Sciatic nerve (tissue), 2 donors: ENCODE data around the gene AKAP17A. TPM values are rescaled to one million over a fixed set of nuclear protein-coding genes. Genes with fewer than 3 reads are reported as not detected.
"Not testable (repeated sequence)": the region's sequence is repeated elsewhere in the genome, so short reads cannot be mapped to it uniquely, and the experiment has no call there.

Experiments used
- ATAC-seq: fragments of 200-7000 bp; cut with Tn5 transposase; one replicate; pipeline ENCODE4 v1.9.1; 2020; ENCODE audit warnings: mild to moderate bottlenecking, moderate library complexity
- DNase-seq: peaks from one replicate; pipeline ENCODE4 v3.0.0-alpha.2; 2020; ENCODE audit warnings: low spot score
- intact Hi-C: fragments of 100-400 bp; cut with DNase I; formaldehyde crosslinking; loops from one replicate; pipeline ENCODE4 v1.14.2; 2022
- total RNA-seq: library from RNA; stranded (reverse); fragmentation: NEBNext Ultra II Directional; extraction: Animal tissue kit (Norgen Biotek cat#: 25700); gene quantifications from one replicate; pipeline ENCODE4 v1.2.1, GENCODE V29; 2021
- donor health status: DM: no; HTN: no; CAD: no.
- donor health status: DM: no; HTN: no; CAD: no.

AKAP17A gene
- total RNA-seq, 1 donor from 2014 or later = 48.5 TPM

- no peak for ATAC-seq
- DNase-seq = peak; percentile 57
- intact Hi-C loops = no loop called here
These were observed 8.5 kb downstream of the AKAP17A start for GRCh38 chrX:1599791-1600405.

GRCh38 chrX:1600406-1601050, 9.1 kb downstream of the AKAP17A start:
- no peak for ATAC-seq
- intact Hi-C loops = no loop called here
- DNase-seq = peak; percentile 54

- ATAC-seq (no peak), DNase-seq (no peak)
These were observed 9.8 kb downstream of the AKAP17A start for GRCh38 chrX:1601051-1601767.

DNA sequence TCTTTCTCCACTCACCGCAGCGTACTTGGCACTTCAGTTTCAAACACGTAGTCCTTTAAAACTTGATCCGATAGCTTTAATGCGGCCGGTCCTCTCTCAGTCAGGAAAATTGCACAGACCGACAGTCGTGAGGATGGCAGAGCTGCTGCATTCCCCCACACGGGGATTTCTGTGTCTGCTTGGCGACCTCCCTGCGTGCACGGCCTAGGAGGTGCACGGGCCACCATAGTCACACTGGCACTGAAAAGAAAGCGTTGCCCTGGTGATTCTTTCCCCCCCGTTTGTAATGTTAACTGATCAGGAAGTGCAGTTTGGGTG, 10.3 kb downstream of the AKAP17A start:
- intact Hi-C loops = no loop called here
- DNase-seq = no peak
- no peak for ATAC-seq

More at GRCh38 chrX:1601051-1601767, 9.8 kb downstream of the AKAP17A start:
- intact Hi-C loops = no loop called here

- no peak for DNase-seq
- intact Hi-C loops = no loop called here
These were observed 10.9 kb downstream of the AKAP17A start for GRCh38 chrX:1602299-1602698.

GRCh38 chrX:1606496-1606895, 15.1 kb downstream of the AKAP17A start:
- intact Hi-C loops = no loop called here
- DNase-seq (no peak), ATAC-seq (no peak)

More at GRCh38 chrX:1602299-1602698, 10.9 kb downstream of the AKAP17A start:
- no peak for ATAC-seq

DNA sequence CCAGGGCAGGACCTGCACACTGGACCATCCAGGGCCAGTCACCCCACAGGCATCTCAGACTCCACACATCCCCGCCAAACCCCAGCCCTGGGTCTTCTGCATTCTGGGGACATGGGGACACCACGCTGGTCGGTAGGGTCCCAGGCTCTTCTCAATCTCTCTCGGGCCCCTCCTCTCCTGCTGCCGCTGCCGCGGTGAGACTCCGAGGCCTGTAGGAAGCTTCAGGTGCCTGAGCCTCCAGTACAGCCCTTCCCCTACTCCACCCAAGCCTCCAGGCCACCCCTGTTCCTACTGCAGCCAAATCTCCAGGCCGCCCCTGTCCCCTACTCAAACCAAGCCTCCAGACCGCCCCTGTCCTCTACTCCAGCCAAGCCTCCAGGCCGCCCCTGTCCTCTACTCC, 17.9 kb downstream of the AKAP17A start:
- intact Hi-C loops = no loop called here
- no peak for DNase-seq
- no peak for ATAC-seq

- DNase-seq = no peak
- ATAC-seq = peak; percentile 59
- intact Hi-C loops = loop anchor here (10.0 kb wide), 1 partner anchor 1195 kb away; no protein-coding TSS in a partner anchor
These were observed 18.4 kb downstream of the AKAP17A start for GRCh38 chrX:1609762-1610161.

DNA sequence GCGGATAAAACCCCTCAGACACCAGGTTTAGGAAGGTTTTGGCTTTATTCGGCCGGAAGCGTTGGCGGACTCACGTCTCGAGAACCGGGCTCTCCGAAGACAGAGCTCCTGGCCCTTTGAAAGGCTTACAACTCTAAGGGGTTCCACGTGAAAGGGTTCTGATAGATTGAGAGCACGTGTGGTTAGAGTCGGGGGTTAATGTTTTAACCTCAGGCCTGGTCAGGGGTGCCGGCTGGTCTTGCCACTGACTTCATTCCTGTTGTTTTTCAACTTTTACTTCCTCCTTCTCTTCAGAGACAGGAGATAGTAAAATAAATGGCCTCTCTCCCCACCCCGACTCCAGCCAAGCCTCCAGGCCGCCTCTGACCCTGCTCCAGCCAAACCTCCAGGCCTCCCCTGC, 18.8 kb downstream of the AKAP17A start:
- intact Hi-C loops = loop anchor here (10.0 kb wide), 1 partner anchor 1195 kb away; no protein-coding TSS in a partner anchor
- no peak for DNase-seq
- ATAC-seq = no peak

DNA sequence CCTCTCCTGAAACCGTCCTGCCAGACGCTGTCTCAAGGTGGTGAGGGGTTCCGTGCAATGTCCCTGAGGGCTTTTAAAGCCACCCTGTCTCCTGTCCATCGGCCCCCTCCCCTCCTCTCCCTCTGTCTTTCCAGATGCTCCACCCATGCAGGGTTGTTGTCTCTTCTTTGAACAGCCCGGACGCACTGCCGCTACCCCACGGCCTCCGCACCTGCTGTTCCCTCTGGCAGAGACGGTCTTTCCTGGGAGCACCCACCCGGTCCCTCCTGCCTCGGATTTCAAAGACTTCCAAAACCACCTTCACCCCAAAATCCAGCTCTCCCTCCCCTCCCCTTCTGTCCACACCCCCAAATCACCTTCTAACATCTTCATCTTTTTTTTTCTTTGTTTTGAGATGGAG, 19.3 kb downstream of the AKAP17A start:
- no peak for ATAC-seq
- no peak for DNase-seq
- intact Hi-C loops = loop anchor here (10.0 kb wide), 1 partner anchor 1194 kb away; no protein-coding TSS in a partner anchor

- intact Hi-C loops = loop anchor here (10.0 kb wide), 1 partner anchor 1192 kb away; no protein-coding TSS in a partner anchor
- no peak for DNase-seq
- ATAC-seq = no peak
These were observed 21.4 kb downstream of the AKAP17A start for GRCh38 chrX:1612641-1613286.

- no peak for ATAC-seq
- intact Hi-C loops = loop anchor here (10.0 kb wide), 1 partner anchor 1190 kb away; no protein-coding TSS in a partner anchor
These were observed 23.5 kb downstream of the AKAP17A start, which contains the start of gene ASMT for GRCh38 chrX:1614927-1615326. ASMT (plus strand) TSS chrX:1615059; CDS start chrX:1615200, 141 bp downstream.

DNA sequence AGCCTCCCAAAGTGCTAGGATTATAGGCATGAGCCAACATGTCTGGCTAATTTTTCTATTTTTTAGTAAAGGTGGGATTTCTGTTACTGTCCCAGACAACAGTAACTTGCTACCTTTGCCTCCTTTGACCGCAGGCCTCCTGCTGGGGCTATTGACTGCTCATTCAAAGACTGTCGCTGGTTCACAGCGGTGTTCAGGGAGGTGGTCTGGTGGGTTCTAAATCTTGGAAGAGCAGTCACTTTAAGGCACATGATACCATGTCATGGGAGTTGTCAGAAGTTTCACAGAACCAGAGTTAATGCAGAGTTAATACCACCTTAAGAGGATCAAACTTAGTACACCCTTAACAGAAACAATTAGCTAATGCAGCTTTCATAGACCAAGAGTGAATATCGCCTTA, 27.3 kb downstream of the AKAP17A start:
- ATAC-seq (no peak), DNase-seq (no peak)
- intact Hi-C loops = loop anchor here (10.0 kb wide), 1 partner anchor 1186 kb away; no protein-coding TSS in a partner anchor

More at GRCh38 chrX:1614927-1615326, 23.5 kb downstream of the AKAP17A start, which contains the start of gene ASMT:
- DNase-seq = no peak

DNA sequence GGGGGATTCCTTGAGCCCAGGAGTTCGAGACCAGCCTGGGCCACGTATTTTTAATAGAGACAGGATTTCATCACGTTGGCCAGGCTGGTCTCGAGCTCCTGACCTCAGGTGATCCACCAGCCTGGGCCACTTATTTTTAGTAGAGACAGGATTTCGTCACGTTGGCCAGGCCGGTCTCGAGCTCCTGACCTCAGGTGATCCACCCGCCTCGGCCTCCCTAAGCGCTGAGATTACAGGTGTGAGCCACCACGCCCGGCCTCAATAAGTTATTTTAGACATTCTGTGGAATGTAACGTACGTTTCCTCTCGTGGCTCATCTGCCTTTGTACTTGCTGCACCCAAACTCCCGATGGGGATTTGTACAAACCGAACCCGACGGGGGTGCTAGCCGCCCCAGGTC, 32.3 kb downstream of the AKAP17A start:
- intact Hi-C loops = no loop called here
- no peak for ATAC-seq

DNA sequence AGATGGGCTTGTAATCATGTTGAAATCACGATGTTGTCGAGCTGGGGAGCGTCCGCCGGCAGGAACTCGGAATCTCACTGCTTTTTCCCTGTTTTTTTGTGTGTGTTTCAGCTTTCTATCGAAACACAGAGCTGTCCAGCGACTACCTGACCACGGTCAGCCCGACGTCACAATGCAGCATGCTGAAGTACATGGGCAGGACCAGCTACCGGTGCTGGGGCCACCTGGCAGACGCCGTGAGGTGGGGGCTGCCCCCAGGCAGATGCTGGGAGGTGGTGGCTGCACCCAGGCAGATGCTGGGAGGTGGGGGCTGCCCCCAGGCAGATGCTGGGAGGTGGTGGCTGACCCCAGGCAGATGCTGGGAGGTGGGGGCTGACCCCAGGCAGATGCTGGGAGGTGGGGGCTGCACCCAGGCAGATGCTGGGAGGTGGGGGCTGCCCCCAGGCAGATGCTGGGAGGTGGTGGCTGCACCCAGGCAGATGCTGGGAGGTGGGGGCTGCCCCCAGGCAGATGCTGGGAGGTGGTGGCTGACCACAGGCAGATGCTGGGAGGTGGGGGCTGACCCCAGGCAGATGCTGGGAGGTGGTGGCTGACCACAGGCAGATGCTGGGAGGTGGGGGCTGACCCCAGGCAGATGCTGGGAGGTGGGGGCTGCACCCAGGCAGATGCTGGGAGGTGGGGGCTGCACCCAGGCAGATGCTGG, 32.9 kb downstream of the AKAP17A start:
- ATAC-seq, intact Hi-C loops, DNase-seq: not testable (repeated sequence)

More for the DNA sequence above, 32.3 kb downstream of the AKAP17A start:
- no peak for DNase-seq

- DNase-seq, ATAC-seq, intact Hi-C loops: not testable (repeated sequence)
These were observed 33.4 kb downstream of the AKAP17A start for GRCh38 chrX:1624861-1625215.

DNA sequence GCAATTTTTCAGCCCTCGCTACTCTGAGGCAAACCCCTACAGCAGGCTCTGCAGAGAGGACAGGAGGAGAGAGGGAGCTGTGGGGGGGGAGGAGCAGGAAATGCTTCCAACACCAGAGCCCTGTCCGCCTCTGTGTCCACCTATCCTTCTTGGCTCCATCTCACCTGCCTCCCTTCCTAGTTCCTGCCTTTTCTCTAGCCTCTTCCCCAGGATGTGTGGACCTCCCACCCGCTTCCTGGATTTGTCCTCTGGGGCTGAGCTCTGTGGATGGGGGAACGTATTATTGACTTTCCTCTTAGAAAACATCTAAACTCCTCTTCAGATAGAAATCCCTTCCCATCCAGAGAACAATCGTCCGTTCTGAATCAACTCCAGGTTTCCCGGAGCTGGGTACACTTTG, 37.8 kb downstream of the AKAP17A start:
- DNase-seq = no peak
- intact Hi-C loops = no loop called here

GRCh38 chrX:1646009-1646408, 54.6 kb downstream of the AKAP17A start:
- intact Hi-C loops = no loop called here
- DNase-seq = no peak
- no peak for ATAC-seq

More for the DNA sequence above, 37.8 kb downstream of the AKAP17A start:
- ATAC-seq = no peak

- intact Hi-C loops = loop anchor here (10.0 kb wide), 1 partner anchor 945 kb away; no protein-coding TSS in a partner anchor
- no peak for DNase-seq
These were observed 58.2 kb downstream of the AKAP17A start for GRCh38 chrX:1649621-1650020.

More at GRCh38 chrX:1649621-1650020, 58.2 kb downstream of the AKAP17A start:
- ATAC-seq = no peak
